ENCODE data around the gene LBHD1. TPM values are rescaled to one million over a fixed set of nuclear protein-coding genes. Genes with fewer than 3 reads are reported as not detected.

The LBHD1 gene
- total and polyA plus RNA-seq, 2 of the 13 experiments (the other 11 are each of a cell fraction or from before 2014, with no cell fraction given), result 3.2 to 3.7 TPM

GRCh38 chr11:62665075-62665598, 6.9 kb downstream of the LBHD1 start, which contains the start of the genes C11orf98 and CSKMT (continued):
- TF ChIP-seq, protein P1, sequence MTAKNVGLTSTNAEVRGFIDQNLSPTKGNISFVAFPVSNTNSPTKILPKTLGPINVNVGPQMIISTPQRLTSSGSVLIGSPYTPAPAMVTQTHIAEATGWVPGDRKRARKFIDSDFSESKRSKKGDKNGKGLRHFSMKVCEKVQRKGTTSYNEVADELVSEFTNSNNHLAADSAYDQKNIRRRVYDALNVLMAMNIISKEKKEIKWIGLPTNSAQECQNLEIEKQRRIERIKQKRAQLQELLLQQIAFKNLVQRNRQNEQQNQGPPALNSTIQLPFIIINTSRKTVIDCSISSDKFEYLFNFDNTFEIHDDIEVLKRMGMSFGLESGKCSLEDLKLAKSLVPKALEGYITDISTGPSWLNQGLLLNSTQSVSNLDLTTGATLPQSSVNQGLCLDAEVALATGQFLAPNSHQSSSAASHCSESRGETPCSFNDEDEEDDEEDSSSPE (CRISPR knock-in tag; IDR thresholded peaks at IDR 0.05), result peak; percentile 40; the same call in 1 of the 2 replicates
- TF ChIP-seq GMEB1 (CRISPR knock-in tag; IDR thresholded peaks at IDR 0.05; ENCODE audit: borderline replicate concordance), result peak; percentile 45; the same call in 1 of the 2 replicates
- TF ChIP-seq ZFP82 (CRISPR knock-in tag; IDR thresholded peaks at IDR 0.05; ENCODE audit: borderline replicate concordance), result peak; percentile 17; the same call in 1 of the 2 replicates
- no peak for TF ChIP-seq CSRNP1 (CRISPR knock-in tag; IDR thresholded peaks at IDR 0.05)
- no peak for TF ChIP-seq ONECUT2 (CRISPR knock-in tag; IDR thresholded peaks at IDR 0.05)
- TF ChIP-seq ZIK1 (CRISPR knock-in tag; IDR thresholded peaks at IDR 0.05; ENCODE audit: borderline replicate concordance, low read depth), result no peak
- TF ChIP-seq, protein P2, sequence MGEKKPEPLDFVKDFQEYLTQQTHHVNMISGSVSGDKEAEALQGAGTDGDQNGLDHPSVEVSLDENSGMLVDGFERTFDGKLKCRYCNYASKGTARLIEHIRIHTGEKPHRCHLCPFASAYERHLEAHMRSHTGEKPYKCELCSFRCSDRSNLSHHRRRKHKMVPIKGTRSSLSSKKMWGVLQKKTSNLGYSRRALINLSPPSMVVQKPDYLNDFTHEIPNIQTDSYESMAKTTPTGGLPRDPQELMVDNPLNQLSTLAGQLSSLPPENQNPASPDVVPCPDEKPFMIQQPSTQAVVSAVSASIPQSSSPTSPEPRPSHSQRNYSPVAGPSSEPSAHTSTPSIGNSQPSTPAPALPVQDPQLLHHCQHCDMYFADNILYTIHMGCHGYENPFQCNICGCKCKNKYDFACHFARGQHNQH (CRISPR knock-in tag; IDR thresholded peaks at IDR 0.05), result peak; percentile 90
- peak; percentile 64; the same call in 1 of the 2 replicates for TF ChIP-seq STAT6 (CRISPR knock-in tag; IDR thresholded peaks at IDR 0.05; ENCODE audit: borderline replicate concordance)
- TF ChIP-seq, protein P3, sequence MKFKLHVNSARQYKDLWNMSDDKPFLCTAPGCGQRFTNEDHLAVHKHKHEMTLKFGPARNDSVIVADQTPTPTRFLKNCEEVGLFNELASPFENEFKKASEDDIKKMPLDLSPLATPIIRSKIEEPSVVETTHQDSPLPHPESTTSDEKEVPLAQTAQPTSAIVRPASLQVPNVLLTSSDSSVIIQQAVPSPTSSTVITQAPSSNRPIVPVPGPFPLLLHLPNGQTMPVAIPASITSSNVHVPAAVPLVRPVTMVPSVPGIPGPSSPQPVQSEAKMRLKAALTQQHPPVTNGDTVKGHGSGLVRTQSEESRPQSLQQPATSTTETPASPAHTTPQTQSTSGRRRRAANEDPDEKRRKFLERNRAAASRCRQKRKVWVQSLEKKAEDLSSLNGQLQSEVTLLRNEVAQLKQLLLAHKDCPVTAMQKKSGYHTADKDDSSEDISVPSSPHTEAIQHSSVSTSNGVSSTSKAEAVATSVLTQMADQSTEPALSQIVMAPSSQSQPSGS (CRISPR knock-in tag; IDR thresholded peaks at IDR 0.05), result peak; percentile 35; the same call in 1 of the 2 replicates
- TF ChIP-seq FOXA3 (CRISPR knock-in tag; IDR thresholded peaks at IDR 0.05), result peak; percentile 33; the same call in 1 of the 2 replicates
- 0 out of 2 replicates have a peak, but pooled peaks have one; percentile 10 for TF ChIP-seq WIZ (CRISPR knock-in tag; IDR thresholded peaks at IDR 0.05)
- peak; percentile 97 for TF ChIP-seq ZSCAN9 (CRISPR knock-in tag; IDR thresholded peaks at IDR 0.05; ENCODE audit: borderline replicate concordance)
- TF ChIP-seq ZNF329 (CRISPR knock-in tag; IDR thresholded peaks at IDR 0.05; ENCODE audit: low read depth), result no peak; the same call in 1 of the 2 replicates
- TF ChIP-seq ZNF607 (CRISPR knock-in tag; IDR thresholded peaks at IDR 0.05; ENCODE audit: borderline replicate concordance), result peak; percentile 83; the same call in 1 of the 2 replicates
- peak; percentile 84 for TF ChIP-seq ZNF792 (CRISPR knock-in tag; IDR thresholded peaks at IDR 0.05)
- peak; percentile 83 for TF ChIP-seq HOXA5 (CRISPR knock-in tag; IDR thresholded peaks at IDR 0.05)
- TF ChIP-seq ZNF460 (CRISPR knock-in tag; IDR thresholded peaks at IDR 0.05; ENCODE audit: borderline replicate concordance), result no peak; the same call in 1 of the 2 replicates
- no peak for TF ChIP-seq IRX3 (CRISPR knock-in tag; IDR thresholded peaks at IDR 0.05; ENCODE audit: borderline replicate concordance, low read depth)
- no peak for TF ChIP-seq MXD4 (CRISPR knock-in tag; IDR thresholded peaks at IDR 0.05)
- TF ChIP-seq CEBPB (IDR thresholded peaks at IDR 0.05; ENCODE audit: borderline replicate concordance, low read depth, low read length), result no peak

Data from HepG2 (cell line).